WTC11 (cell line): ENCODE results near the gene LRRFIP2. TPM values are rescaled to one million over a fixed set of nuclear protein-coding genes. Genes with fewer than 3 reads are reported as not detected.

ENCODE experiments used
- ATAC-seq: fragments of 200-7000 bp; cut with Tn5 transposase; 2 replicates; pipeline ENCODE4 v1.10.0; 2021; ENCODE audit warnings: mild to moderate bottlenecking, moderate library complexity
- CTCF ChIA-PET: fragments of 300-600 bp; sonication (Branson Sonifier 250); formaldehyde crosslinking; loops from one replicate; lab custom pipeline; 2021; ENCODE audit warnings: antibody characterized with exemption; lab: Charles Lee
- POLR2A ChIA-PET: fragments of 350-600 bp; sonication (Branson Sonifier 250); formaldehyde crosslinking; loops from one replicate; lab custom pipeline; 2021; ENCODE audit warnings: antibody characterized with exemption; lab: Charles Lee
- DNase-seq: peaks from one replicate; pipeline ENCODE4 v3.0.0; 2021; ENCODE audit warnings: low spot score
- H3K27ac Mint-ChIP-seq: 2 replicates; pipeline ENCODE4 v1.8.0; 2021; ENCODE audit warnings: mixed read lengths
- H3K27me3 Mint-ChIP-seq: 2 replicates; pipeline ENCODE4 v1.8.0; 2021; ENCODE audit warnings: low read depth, mild to moderate bottlenecking, moderate library complexity, mixed read lengths
- H3K36me3 Mint-ChIP-seq: 2 replicates; pipeline ENCODE4 v1.8.0; 2021; ENCODE audit warnings: mixed read lengths
- H3K4me1 Mint-ChIP-seq: 2 replicates; pipeline ENCODE4 v1.8.0; 2022; ENCODE audit warnings: mixed read lengths
- H3K4me3 Mint-ChIP-seq: 2 replicates; pipeline ENCODE4 v1.8.0; 2021; ENCODE audit warnings: mild to moderate bottlenecking, moderate library complexity, mixed read lengths
- H3K9me3 Mint-ChIP-seq: 2 replicates; pipeline ENCODE4 v1.8.0; 2021; ENCODE audit warnings: mixed read lengths
- ATF6 ChIP-seq: sonication (generic); formaldehyde crosslinking; IDR thresholded peaks from 2 replicates; pipeline ENCODE4 v1.8.1; 2023; ENCODE audit warnings: mild to moderate bottlenecking, missing genetic modification reagents
- CREB1 ChIP-seq: sonication (generic); formaldehyde crosslinking; IDR thresholded peaks from 2 replicates; pipeline ENCODE4 v1.8.0; 2023; ENCODE audit warnings: mild to moderate bottlenecking, missing genetic modification reagents
- E2F1 ChIP-seq: sonication (generic); formaldehyde crosslinking; IDR thresholded peaks from 2 replicates; pipeline ENCODE4 v1.8.0; 2022; ENCODE audit warnings: mild to moderate bottlenecking, missing genetic modification reagents
- ELF4 ChIP-seq: sonication (generic); formaldehyde crosslinking; IDR thresholded peaks from 2 replicates; pipeline ENCODE4 v1.8.1; 2022; ENCODE audit warnings: low read depth, mild to moderate bottlenecking, moderate library complexity, missing genetic modification reagents
- FOXP4 ChIP-seq: sonication (generic); formaldehyde crosslinking; IDR thresholded peaks from 2 replicates; pipeline ENCODE4 v1.8.0; 2022; ENCODE audit warnings: mild to moderate bottlenecking, missing genetic modification reagents
- HMGXB4 ChIP-seq: sonication (generic); formaldehyde crosslinking; IDR thresholded peaks from 2 replicates; pipeline ENCODE4 v1.8.1; 2023; ENCODE audit warnings: mild to moderate bottlenecking, moderate library complexity, missing genetic modification reagents
- IRF1 ChIP-seq: sonication (generic); formaldehyde crosslinking; IDR thresholded peaks from 2 replicates; pipeline ENCODE4 v1.8.0; 2023; ENCODE audit warnings: missing genetic modification reagents
- KAT7 ChIP-seq: sonication (generic); formaldehyde crosslinking; IDR thresholded peaks from 2 replicates; pipeline ENCODE4 v1.8.1; 2023; ENCODE audit warnings: missing genetic modification reagents, mild to moderate bottlenecking, borderline replicate concordance
- MLX ChIP-seq: sonication (generic); formaldehyde crosslinking; IDR thresholded peaks from 2 replicates; pipeline ENCODE4 v1.8.1; 2023; ENCODE audit warnings: mild to moderate bottlenecking, missing genetic modification reagents, moderate library complexity
- MXD4 ChIP-seq: fragments of 250-450 bp; sonication (Bioruptor Pico); IDR thresholded peaks from 2 replicates; pipeline ENCODE4 v1.8.0; 2021; ENCODE audit warnings: mild to moderate bottlenecking, moderate library complexity, borderline replicate concordance
- NFE2L1 ChIP-seq: sonication (generic); formaldehyde crosslinking; IDR thresholded peaks from 2 replicates; pipeline ENCODE4 v1.8.1; 2023; ENCODE audit warnings: missing genetic modification reagents
- NR1H2 ChIP-seq: sonication (generic); formaldehyde crosslinking; IDR thresholded peaks from 2 replicates; pipeline ENCODE4 v1.9.0; 2021; ENCODE audit warnings: mild to moderate bottlenecking, moderate library complexity, missing genetic modification reagents
- OVOL2 ChIP-seq: fragments of 250-450 bp; sonication (Bioruptor Pico); IDR thresholded peaks from 2 replicates; pipeline ENCODE4 v1.9.0; 2021; ENCODE audit warnings: mild to moderate bottlenecking, borderline replicate concordance
- PRDM15 ChIP-seq: sonication (generic); formaldehyde crosslinking; IDR thresholded peaks from 2 replicates; pipeline ENCODE4 v1.8.0; 2022; ENCODE audit warnings: missing genetic modification reagents
- PRRX2 ChIP-seq: fragments of 250-450 bp; sonication (Bioruptor Pico); IDR thresholded peaks from 2 replicates; pipeline ENCODE4 v1.8.0; 2021; ENCODE audit warnings: mild to moderate bottlenecking
- TEAD4 ChIP-seq: sonication (generic); formaldehyde crosslinking; IDR thresholded peaks from 2 replicates; pipeline ENCODE4 v1.8.0; 2022; ENCODE audit warnings: mild to moderate bottlenecking, missing genetic modification reagents
- USF1 ChIP-seq: sonication (generic); formaldehyde crosslinking; IDR thresholded peaks from 2 replicates; pipeline ENCODE4 v1.8.0; 2022; ENCODE audit warnings: mild to moderate bottlenecking, missing genetic modification reagents
- ZBTB21 ChIP-seq: sonication (generic); formaldehyde crosslinking; IDR thresholded peaks from 2 replicates; pipeline ENCODE4 v1.8.1; 2023; ENCODE audit warnings: mild to moderate bottlenecking, missing genetic modification reagents, borderline replicate concordance
- ZNF219 ChIP-seq: sonication (generic); formaldehyde crosslinking; IDR thresholded peaks from 2 replicates; pipeline ENCODE4 v1.8.0; 2023; ENCODE audit warnings: missing genetic modification reagents, mild to moderate bottlenecking, borderline replicate concordance
- ZNF512 ChIP-seq: sonication (generic); formaldehyde crosslinking; IDR thresholded peaks from 2 replicates; pipeline ENCODE4 v1.8.1; 2022; ENCODE audit warnings: missing genetic modification reagents, borderline replicate concordance
- total RNA-seq: library from RNA; stranded (reverse); gene quantifications from 3 replicates; pipeline ENCODE4 v1.2.3, GENCODE V29; 2021

LRRFIP2 gene
- total RNA-seq, 1 experiment from 2014 or later = 23.7 TPM

GRCh38 chr3:37087870-37088269 lies 86.5 kb downstream of the LRRFIP2 start:
- TF ChIP-seq NFE2L1 (CRISPR knock-in tag) (no peak), E2F1 (CRISPR knock-in tag) (no peak), NR1H2 (no peak), ZBTB21 (CRISPR knock-in tag) (no peak), MLX (no peak), USF1 (CRISPR knock-in tag) (no peak), ATF6 (CRISPR knock-in tag) (no peak), MXD4 (no peak), FOXP4 (CRISPR knock-in tag) (no peak), HMGXB4 (CRISPR knock-in tag) (no peak), PRRX2 (CRISPR knock-in tag) (no peak), ZNF512 (CRISPR knock-in tag) (no peak), KAT7 (no peak), ZNF219 (CRISPR knock-in tag) (no peak), CREB1 (no peak), TEAD4 (CRISPR knock-in tag) (no peak), IRF1 (CRISPR knock-in tag) (no peak), ELF4 (CRISPR knock-in tag) (no peak), OVOL2 (no peak), PRDM15 (CRISPR knock-in tag) (no peak)
- DNase-seq = no peak
- H3K9me3 Mint-ChIP-seq = no peaks in the 10 kb centered on the region
- ChIA-PET POLR2A (no interaction called here), CTCF (no interaction called here)
- ATAC-seq = no peak
- H3K4me3 Mint-ChIP-seq = no peak overlapping the region
- H3K4me1 Mint-ChIP-seq = no peaks in the 10 kb centered on the region
- H3K27ac Mint-ChIP-seq = no peak overlapping the region
- no peaks in the 10 kb centered on the region for H3K27me3 Mint-ChIP-seq
- H3K36me3 Mint-ChIP-seq = no peaks in the 10 kb centered on the region
